GM06990 (cell line): Measurements from ENCODE around the gene ENO4.

Experiments used
- DNase-seq: peaks from one replicate; pipeline ENCODE4 v3.0.0-alpha.2; 2011; ENCODE audit not compliant: insufficient read length; ENCODE audit errors: extremely low read depth
- H3K27me3 ChIP-seq: replicated peaks from 2 replicates; pipeline ENCODE4 v1.6.0; 2011; ENCODE audit warnings: low read length; ENCODE audit not compliant: control insufficient read depth, insufficient read depth
- H3K36me3 ChIP-seq: 2 replicates; pipeline ENCODE4 v1.5.1; 2011; ENCODE audit warnings: low read length; ENCODE audit not compliant: control insufficient read depth, insufficient read depth
- H3K4me3 ChIP-seq: replicated peaks from 2 replicates; pipeline ENCODE4 v1.5.1; 2011; ENCODE audit warnings: low read depth, mild to moderate bottlenecking, control low read depth, low read length
- CTCF ChIP-seq: IDR thresholded peaks from 2 replicates; pipeline ENCODE4 v1.5.1; 2011; ENCODE audit warnings: low read length, control low read depth, mild to moderate bottlenecking, inconsistent platforms; ENCODE audit not compliant: insufficient read depth, poor library complexity, severe bottlenecking

The ENO4 gene

GRCh38 chr10:116891208-116891607 is 41.9 kb downstream of the ENO4 start:
- H3K36me3 ChIP-seq, result no peaks in the 10 kb centered on the region
- DNase-seq, result no peak
- no peak overlapping the region for H3K4me3 ChIP-seq
- TF ChIP-seq CTCF, result no peak
- no peaks in the 10 kb centered on the region for H3K27me3 ChIP-seq

GRCh38 chr10:116892907-116893685 is 43.8 kb downstream of the ENO4 start:
- no peak overlapping the region for H3K4me3 ChIP-seq
- H3K27me3 ChIP-seq, result no peaks in the 10 kb centered on the region
- no peaks in the 10 kb centered on the region for H3K36me3 ChIP-seq
- no peak for DNase-seq
- no peak for TF ChIP-seq CTCF

GRCh38 chr10:116893686-116894037 is 44.4 kb downstream of the ENO4 start:
- no peaks in the 10 kb centered on the region for H3K27me3 ChIP-seq
- H3K36me3 ChIP-seq, result no peaks in the 10 kb centered on the region
- H3K4me3 ChIP-seq, result no peak overlapping the region
- DNase-seq, result no peak
- no peak for TF ChIP-seq CTCF

- no peak for TF ChIP-seq CTCF
- no peak for DNase-seq
- H3K4me3 ChIP-seq, result no peak overlapping the region
Observed at GRCh38 chr10:116899626-116900025, 50.3 kb downstream of the ENO4 start.

GRCh38 chr10:116905845-116906210 is 56.5 kb downstream of the ENO4 start:
- no peak overlapping the region for H3K4me3 ChIP-seq
- DNase-seq, result no peak
- no peaks in the 10 kb centered on the region for H3K36me3 ChIP-seq
- H3K27me3 ChIP-seq, result no peaks in the 10 kb centered on the region
- no peak for TF ChIP-seq CTCF

More at GRCh38 chr10:116899626-116900025, 50.3 kb downstream of the ENO4 start:
- H3K27me3 ChIP-seq, result no peaks in the 10 kb centered on the region
- H3K36me3 ChIP-seq, result no peaks in the 10 kb centered on the region
